HepG2 (cell line): Measurements from ENCODE around the gene JMJD6. TPM values are rescaled to one million over a fixed set of nuclear protein-coding genes. Genes with fewer than 3 reads are reported as not detected.

ENCODE experiments used
- CBFB ChIP-seq: sonication (generic); formaldehyde crosslinking; IDR thresholded peaks from 2 replicates; pipeline ENCODE4 v1.4.0; 2020; ENCODE audit warnings: missing genetic modification reagents
- FOSL1 ChIP-seq: sonication (generic); formaldehyde crosslinking; IDR thresholded peaks from 2 replicates; pipeline ENCODE4 v1.9.0; 2021; ENCODE audit warnings: missing genetic modification reagents, borderline replicate concordance
- HNF1A ChIP-seq, 2 experiments: sonication (generic) in 1 of 2; formaldehyde crosslinking in 1 of 2; IDR thresholded peaks; 2 replicates each; pipeline versions ENCODE4 v1.4.0 to v1.6.1; 2016 to 2020; ENCODE audit warnings: borderline replicate concordance in 1 of 2, low read depth in 1 of 2, mild to moderate bottlenecking in 1 of 2, missing genetic modification reagents in 1 of 2
- IRF1 ChIP-seq: sonication (generic); formaldehyde crosslinking; IDR thresholded peaks from 2 replicates; pipeline ENCODE4 v1.4.0; 2020; ENCODE audit warnings: low read depth, mild to moderate bottlenecking, missing genetic modification reagents
- KDM5A ChIP-seq: fragments of 200-600 bp; sonication (generic); IDR thresholded peaks from 2 replicates; pipeline ENCODE4 v1.7.0; 2018; ENCODE audit warnings: antibody characterized with exemption, mild to moderate bottlenecking, low read length, borderline replicate concordance
- LRRFIP1 ChIP-seq: sonication (generic); formaldehyde crosslinking; conservative IDR thresholded peaks from 2 replicates; pipeline ENCODE4 v1.4.0; 2020; ENCODE audit warnings: missing genetic modification reagents
- MAX ChIP-seq: IDR thresholded peaks from 2 replicates; pipeline ENCODE4 v1.6.1; 2012; ENCODE audit warnings: inconsistent platforms
- MIXL1 ChIP-seq: IDR thresholded peaks from 2 replicates; pipeline ENCODE4 v1.6.1; 2016
- MYC ChIP-seq: sonication (generic); formaldehyde crosslinking; IDR thresholded peaks from 2 replicates; pipeline ENCODE4 v1.9.0; 2021; ENCODE audit warnings: missing genetic modification reagents, borderline replicate concordance
- NCOA2 ChIP-seq: sonication (generic); formaldehyde crosslinking; IDR thresholded peaks from 2 replicates; pipeline ENCODE4 v1.8.0; 2022; ENCODE audit warnings: inconsistent platforms
- ZBED4 ChIP-seq: sonication (generic); formaldehyde crosslinking; IDR thresholded peaks from 2 replicates; pipeline ENCODE4 v1.4.0; 2020; ENCODE audit warnings: missing genetic modification reagents, borderline replicate concordance
- ZNF264 ChIP-seq: sonication (generic); formaldehyde crosslinking; IDR thresholded peaks from 2 replicates; pipeline ENCODE4 v1.4.0; 2020; ENCODE audit warnings: missing genetic modification reagents
- ZNF543 ChIP-seq: sonication (generic); formaldehyde crosslinking; IDR thresholded peaks from 2 replicates; pipeline ENCODE4 v1.4.0; 2020; ENCODE audit warnings: mild to moderate bottlenecking, missing genetic modification reagents
- ZNF652 ChIP-seq: IDR thresholded peaks from 2 replicates; pipeline ENCODE4 v1.6.1; 2016; ENCODE audit warnings: low read depth, borderline replicate concordance
- polyA plus RNA-seq, 8 experiments: library from polyadenylated mRNA; depleted of rRNA in 3 of 8; stranded (reverse) in 7 of 8; unstranded in 1 of 8; fragments of >200 nt; fragmentation: Illumina TruSeq in 4 of 8; extraction: Trizol in 4 of 8; gene quantifications; 2 replicates each; pipeline versions ENCODE4 v1.2.1 to v1.2.3, GENCODE V29; 2011 to 2016; ENCODE audit warnings: low read depth in 4 of 8, missing spikeins in 1 of 8, mixed read lengths in 1 of 8; ENCODE audit not compliant: insufficient read depth in 1 of 8
- total RNA-seq, 5 experiments: library from RNA; depleted of rRNA; stranded (reverse); fragments of >200 nt; fragmentation: Illumina TruSeq; extraction: Trizol; gene quantifications; 2 replicates each; pipeline ENCODE4 v1.2.3, GENCODE V29; 2016; ENCODE audit warnings: low read depth in 1 of 5

Gene JMJD6
- total and polyA plus RNA-seq, 2 of the 13 experiments (the other 11 are each of a cell fraction or from before 2014, with no cell fraction given), result 33.6 to 41.0 TPM

GRCh38 chr17:76691379-76692191 is 34.8 kb downstream of the JMJD6 start (continued):
- 0 out of 2 replicates have a peak, but pooled peaks have one; percentile 18 for TF ChIP-seq HNF1A (IDR thresholded peaks at IDR 0.05; ENCODE audit: low read depth)
- no peak for TF ChIP-seq HNF1A (CRISPR knock-in tag; IDR thresholded peaks at IDR 0.05; ENCODE audit: borderline replicate concordance)
- TF ChIP-seq FOSL1 (CRISPR knock-in tag), result no peak
- TF ChIP-seq ZBED4 (CRISPR knock-in tag), result peak; percentile 92; the same call in 1 of the 2 replicates
- peak; percentile 48; the same call in 1 of the 2 replicates for TF ChIP-seq MYC (CRISPR knock-in tag)
- no peak for TF ChIP-seq LRRFIP1 (CRISPR knock-in tag)
- peak; percentile 74 for TF ChIP-seq NCOA2 (CRISPR knock-in tag)
- TF ChIP-seq MIXL1 (CRISPR knock-in tag), result peak; percentile 95
- no peak for TF ChIP-seq IRF1 (CRISPR knock-in tag)
- TF ChIP-seq ZNF543 (CRISPR knock-in tag), result no peak
- 0 out of 2 replicates have a peak, but pooled peaks have one; percentile 64 for TF ChIP-seq ZNF264 (CRISPR knock-in tag)
- TF ChIP-seq MAX, result peak; percentile 83
- no peak for TF ChIP-seq KDM5A
- no peak for TF ChIP-seq CBFB (CRISPR knock-in tag)
- no peak for TF ChIP-seq ZNF652 (CRISPR knock-in tag)
